Retinal pigment epithelial cell (primary cell): Measurements from ENCODE around the gene EWSR1.
"Not testable (repeated sequence)": the region's sequence is repeated elsewhere in the genome, so short reads cannot be mapped to it uniquely, and the experiment has no call there.

Experiments used
- DNase-seq: peaks from one replicate; pipeline ENCODE4 v3.0.0-alpha.2; 2010; ENCODE audit warnings: low read depth
- H3K4me3 ChIP-seq: 2 replicates; pipeline ENCODE4 v1.5.1; 2011; ENCODE audit warnings: mild to moderate bottlenecking, low read length, control low read depth, moderate library complexity
- TF ChIP-seq, protein P1 (sequence below): conservative IDR thresholded peaks from 2 replicates; pipeline ENCODE4 v1.5.1; 2011; ENCODE audit warnings: low read depth, low read length, control low read depth, inconsistent platforms

The EWSR1 gene

DNA sequence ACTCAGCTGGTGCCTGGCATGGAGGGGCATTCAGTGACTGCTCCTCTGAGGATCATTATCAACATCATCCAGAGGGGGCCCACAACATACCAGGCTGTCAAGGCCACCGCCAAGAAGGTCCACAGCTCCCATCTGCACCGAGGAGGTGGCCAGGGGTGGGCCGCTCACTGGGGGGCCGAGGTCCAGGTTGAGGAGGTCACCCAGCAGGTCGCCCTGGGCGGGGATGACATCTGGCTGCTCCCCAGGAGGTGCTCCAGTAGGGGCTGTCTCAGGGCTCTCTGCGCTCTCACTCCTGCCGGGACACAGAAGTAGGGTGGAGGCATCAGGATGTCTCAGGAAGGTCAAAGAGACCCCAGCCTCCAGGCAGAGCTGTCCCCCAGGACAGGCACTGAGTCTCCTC is 72.5 kb downstream of the EWSR1 start:
- no peak for DNase-seq
- H3K4me3 ChIP-seq, result no peak overlapping the region
- TF ChIP-seq, protein P1, sequence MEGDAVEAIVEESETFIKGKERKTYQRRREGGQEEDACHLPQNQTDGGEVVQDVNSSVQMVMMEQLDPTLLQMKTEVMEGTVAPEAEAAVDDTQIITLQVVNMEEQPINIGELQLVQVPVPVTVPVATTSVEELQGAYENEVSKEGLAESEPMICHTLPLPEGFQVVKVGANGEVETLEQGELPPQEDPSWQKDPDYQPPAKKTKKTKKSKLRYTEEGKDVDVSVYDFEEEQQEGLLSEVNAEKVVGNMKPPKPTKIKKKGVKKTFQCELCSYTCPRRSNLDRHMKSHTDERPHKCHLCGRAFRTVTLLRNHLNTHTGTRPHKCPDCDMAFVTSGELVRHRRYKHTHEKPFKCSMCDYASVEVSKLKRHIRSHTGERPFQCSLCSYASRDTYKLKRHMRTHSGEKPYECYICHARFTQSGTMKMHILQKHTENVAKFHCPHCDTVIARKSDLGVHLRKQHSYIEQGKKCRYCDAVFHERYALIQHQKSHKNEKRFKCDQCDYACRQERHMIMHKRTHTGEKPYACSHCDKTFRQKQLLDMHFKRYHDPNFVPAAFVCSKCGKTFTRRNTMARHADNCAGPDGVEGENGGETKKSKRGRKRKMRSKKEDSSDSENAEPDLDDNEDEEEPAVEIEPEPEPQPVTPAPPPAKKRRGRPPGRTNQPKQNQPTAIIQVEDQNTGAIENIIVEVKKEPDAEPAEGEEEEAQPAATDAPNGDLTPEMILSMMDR, result no peak

GRCh38 chr22:29341056-29341848 is 73.2 kb downstream of the EWSR1 start:
- no peak overlapping the region for H3K4me3 ChIP-seq
- TF ChIP-seq, protein P1, result no peak
- DNase-seq, result no peak

GRCh38 chr22:29341849-29342127 is 73.7 kb downstream of the EWSR1 start:
- DNase-seq, result no peak
- TF ChIP-seq, protein P1, result no peak
- no peak overlapping the region for H3K4me3 ChIP-seq

GRCh38 chr22:29342177-29342576 is 74.1 kb downstream of the EWSR1 start:
- H3K4me3 ChIP-seq, result no peak overlapping the region
- no peak for DNase-seq
- TF ChIP-seq, protein P1, result no peak

GRCh38 chr22:29342577-29343312 is 74.7 kb downstream of the EWSR1 start:
- no peak for DNase-seq
- TF ChIP-seq, protein P1, result no peak
- H3K4me3 ChIP-seq, result no peak overlapping the region

- TF ChIP-seq, protein P1, result no peak
- no peak for DNase-seq
- H3K4me3 ChIP-seq, result no peak overlapping the region
Observed at GRCh38 chr22:29343313-29343805, 75.3 kb downstream of the EWSR1 start.

DNA sequence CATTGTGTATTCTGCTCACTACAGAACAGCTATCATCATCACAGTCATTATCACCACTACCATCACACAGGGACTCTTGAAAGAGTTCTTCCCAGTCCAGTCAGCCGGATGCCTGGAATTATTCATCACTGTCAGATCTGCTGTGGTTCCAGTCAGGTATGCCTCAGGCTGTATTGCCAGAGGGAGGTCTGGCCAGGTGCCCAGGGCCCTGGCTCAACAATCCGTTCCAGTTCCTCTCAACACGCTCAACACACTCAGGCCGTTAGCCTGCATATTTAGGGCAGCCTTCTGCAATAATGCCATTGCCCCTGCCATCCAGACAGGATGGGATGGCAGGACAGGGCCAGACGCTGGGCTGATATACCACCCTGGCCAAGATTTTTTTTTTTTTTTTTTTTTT is 76.1 kb downstream of the EWSR1 start:
- TF ChIP-seq, protein P1, result no peak
- no peak overlapping the region for H3K4me3 ChIP-seq
- peak; percentile 50 for DNase-seq

GRCh38 chr22:29344889-29345288 is 76.8 kb downstream of the EWSR1 start:
- H3K4me3 ChIP-seq, DNase-seq: not testable (repeated sequence)
